HEK293T (cell line): ENCODE results near the gene SETD1B.

Source experiments
- ARNT ChIP-seq: fragments of 450-650 bp; IDR thresholded peaks from 2 replicates; pipeline ENCODE4 v1.6.1; 2017; ENCODE audit warnings: mild to moderate bottlenecking
- BHLHE40 ChIP-seq: fragments of 450-650 bp; IDR thresholded peaks from 2 replicates; pipeline ENCODE4 v1.6.1; 2016; ENCODE audit warnings: mild to moderate bottlenecking, moderate library complexity, borderline replicate concordance
- ELF4 ChIP-seq: fragments of 450-650 bp; IDR thresholded peaks from 2 replicates; pipeline ENCODE4 v1.6.1; 2017; ENCODE audit warnings: antibody characterized with exemption
- FOXA1 ChIP-seq: fragments of 450-650 bp; IDR thresholded peaks from 2 replicates; pipeline ENCODE4 v1.6.1; 2016; ENCODE audit warnings: mild to moderate bottlenecking
- FOXK2 ChIP-seq: fragments of 450-650 bp; IDR thresholded peaks from 2 replicates; pipeline ENCODE4 v1.6.1; 2016; ENCODE audit warnings: mild to moderate bottlenecking
- FOXM1 ChIP-seq: fragments of 450-650 bp; IDR thresholded peaks from 2 replicates; pipeline ENCODE4 v1.6.1; 2017; ENCODE audit warnings: mild to moderate bottlenecking, borderline replicate concordance
- HDGF ChIP-seq: fragments of 450-650 bp; IDR thresholded peaks from 2 replicates; pipeline ENCODE4 v1.6.1; 2017; ENCODE audit warnings: antibody characterized with exemption, borderline replicate concordance
- L3MBTL2 ChIP-seq: fragments of 450-650 bp; conservative IDR thresholded peaks from 2 replicates; pipeline ENCODE4 v1.6.1; 2016; ENCODE audit warnings: mild to moderate bottlenecking
- LEF1 ChIP-seq: fragments of 450-650 bp; IDR thresholded peaks from 2 replicates; pipeline ENCODE4 v1.6.1; 2017; ENCODE audit warnings: mild to moderate bottlenecking, borderline replicate concordance
- NFRKB ChIP-seq: fragments of 450-650 bp; IDR thresholded peaks from 2 replicates; pipeline ENCODE4 v1.6.1; 2016; ENCODE audit warnings: mild to moderate bottlenecking, moderate library complexity
- SP1 ChIP-seq: fragments of 450-650 bp; IDR thresholded peaks from 2 replicates; pipeline ENCODE4 v1.6.1; 2017
- SUZ12 ChIP-seq: fragments of 450-650 bp; IDR thresholded peaks from 2 replicates; pipeline ENCODE4 v1.6.1; 2016; ENCODE audit warnings: mild to moderate bottlenecking
- TF ChIP-seq, protein P1 (sequence below): fragments of 450-650 bp; IDR thresholded peaks from 2 replicates; pipeline ENCODE4 v1.6.1; 2016

GRCh38 chr12:121845701-121846100 lies 41.9 kb downstream of the SETD1B start:
- TF ChIP-seq BHLHE40 (no peak), ELF4 (no peak), ARNT (no peak), FOXA1 (no peak), FOXM1 (no peak), HDGF (no peak), SP1 (no peak), SUZ12 (no peak), FOXK2 (no peak), LEF1 (no peak), L3MBTL2 (no peak), NFRKB (no peak)
- TF ChIP-seq, protein P1, sequence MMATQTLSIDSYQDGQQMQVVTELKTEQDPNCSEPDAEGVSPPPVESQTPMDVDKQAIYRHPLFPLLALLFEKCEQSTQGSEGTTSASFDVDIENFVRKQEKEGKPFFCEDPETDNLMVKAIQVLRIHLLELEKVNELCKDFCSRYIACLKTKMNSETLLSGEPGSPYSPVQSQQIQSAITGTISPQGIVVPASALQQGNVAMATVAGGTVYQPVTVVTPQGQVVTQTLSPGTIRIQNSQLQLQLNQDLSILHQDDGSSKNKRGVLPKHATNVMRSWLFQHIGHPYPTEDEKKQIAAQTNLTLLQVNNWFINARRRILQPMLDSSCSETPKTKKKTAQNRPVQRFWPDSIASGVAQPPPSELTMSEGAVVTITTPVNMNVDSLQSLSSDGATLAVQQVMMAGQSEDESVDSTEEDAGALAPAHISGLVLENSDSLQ, result no peak
